Mesothelial cell of epicardium (in vitro differentiated cells): ENCODE measurements around the gene SPATA16. TPM values are rescaled to one million over a fixed set of nuclear protein-coding genes. Genes with fewer than 3 reads are reported as not detected.

Experiments
- DNase-seq, 2 experiments: peaks; one replicate each; pipeline ENCODE4 v3.0.0; 2021; ENCODE audit warnings: low spot score in 2 of 2; ENCODE audit not compliant: unreplicated experiment in 2 of 2
- H3K27ac Mint-ChIP-seq: 2 replicates; pipeline ENCODE4 v1.8.0; 2021; ENCODE audit warnings: mixed read lengths
- H3K27me3 Mint-ChIP-seq: 2 replicates; pipeline ENCODE4 v1.8.0; 2021; ENCODE audit warnings: low read depth, mixed read lengths
- H3K36me3 Mint-ChIP-seq: 2 replicates; pipeline ENCODE4 v1.8.0; 2021; ENCODE audit warnings: mixed read lengths
- H3K4me1 Mint-ChIP-seq: 2 replicates; pipeline ENCODE4 v1.8.0; 2021; ENCODE audit warnings: mixed read lengths
- H3K4me3 Mint-ChIP-seq: 2 replicates; pipeline ENCODE4 v1.8.0; 2021; ENCODE audit warnings: mild to moderate bottlenecking, moderate library complexity, mixed read lengths
- H3K9me3 Mint-ChIP-seq: 2 replicates; pipeline ENCODE4 v1.8.0; 2021; ENCODE audit warnings: mixed read lengths
- total RNA-seq: library from RNA; stranded (reverse); gene quantifications from 3 replicates; pipeline ENCODE4 v1.2.1, GENCODE V29; 2021
- TF ChIP-seq, protein P1 (sequence below): fragments of 200-600 bp; sonication (generic); IDR thresholded peaks from one replicate; pipeline ENCODE4 v1.5.0; 2021; ENCODE audit warnings: antibody characterized with exemption; ENCODE audit not compliant: unreplicated experiment

SPATA16 gene
- total RNA-seq, 1 donor from 2014 or later: not detected

DNA sequence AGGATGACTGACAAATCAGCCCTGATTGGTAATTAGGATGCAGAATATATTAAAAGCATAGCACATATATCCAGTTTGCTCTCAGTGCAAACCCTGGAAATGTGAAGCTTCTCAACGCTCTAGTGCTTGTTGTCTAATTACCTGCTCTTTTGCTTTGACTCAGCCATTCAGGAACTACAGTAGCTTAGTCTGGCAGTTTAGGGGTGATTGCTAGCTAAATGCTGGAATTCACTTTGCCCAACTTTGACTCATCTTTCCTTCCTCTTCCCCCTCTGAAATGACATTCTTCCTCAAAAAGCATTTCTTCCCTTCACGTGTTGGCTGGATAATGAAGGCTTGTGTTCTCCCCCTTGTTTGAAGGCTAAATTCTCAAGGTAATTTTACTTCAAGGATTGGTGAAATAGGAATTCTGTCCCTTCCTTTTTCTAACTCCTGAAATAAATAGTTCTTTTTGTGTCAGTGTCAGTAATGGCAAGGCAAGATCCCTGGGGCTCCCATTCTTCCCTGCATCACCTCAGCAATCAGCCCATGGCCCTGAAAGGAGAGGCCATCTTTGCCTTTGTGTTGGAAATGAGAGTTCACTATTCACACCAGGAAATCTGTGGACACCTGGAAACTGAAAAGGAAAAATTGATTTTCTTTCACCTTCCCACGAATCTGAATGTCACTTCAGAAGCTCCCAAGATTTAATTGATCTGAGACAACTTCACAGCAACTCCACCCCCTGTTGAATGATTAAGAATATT lies 286.9 kb downstream of the SPATA16 start:
- no peaks in the 10 kb centered on the region for H3K27me3 Mint-ChIP-seq
- TF ChIP-seq, protein P1, sequence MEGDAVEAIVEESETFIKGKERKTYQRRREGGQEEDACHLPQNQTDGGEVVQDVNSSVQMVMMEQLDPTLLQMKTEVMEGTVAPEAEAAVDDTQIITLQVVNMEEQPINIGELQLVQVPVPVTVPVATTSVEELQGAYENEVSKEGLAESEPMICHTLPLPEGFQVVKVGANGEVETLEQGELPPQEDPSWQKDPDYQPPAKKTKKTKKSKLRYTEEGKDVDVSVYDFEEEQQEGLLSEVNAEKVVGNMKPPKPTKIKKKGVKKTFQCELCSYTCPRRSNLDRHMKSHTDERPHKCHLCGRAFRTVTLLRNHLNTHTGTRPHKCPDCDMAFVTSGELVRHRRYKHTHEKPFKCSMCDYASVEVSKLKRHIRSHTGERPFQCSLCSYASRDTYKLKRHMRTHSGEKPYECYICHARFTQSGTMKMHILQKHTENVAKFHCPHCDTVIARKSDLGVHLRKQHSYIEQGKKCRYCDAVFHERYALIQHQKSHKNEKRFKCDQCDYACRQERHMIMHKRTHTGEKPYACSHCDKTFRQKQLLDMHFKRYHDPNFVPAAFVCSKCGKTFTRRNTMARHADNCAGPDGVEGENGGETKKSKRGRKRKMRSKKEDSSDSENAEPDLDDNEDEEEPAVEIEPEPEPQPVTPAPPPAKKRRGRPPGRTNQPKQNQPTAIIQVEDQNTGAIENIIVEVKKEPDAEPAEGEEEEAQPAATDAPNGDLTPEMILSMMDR: no peak
- no peaks in the 10 kb centered on the region for H3K9me3 Mint-ChIP-seq
- H3K4me3 Mint-ChIP-seq: no peak overlapping the region
- no peak overlapping the region for H3K27ac Mint-ChIP-seq
- H3K4me1 Mint-ChIP-seq: peaks cover 19% of the 10 kb centered on the region
- no peak for DNase-seq
- no peaks in the 10 kb centered on the region for H3K36me3 Mint-ChIP-seq

DNA sequence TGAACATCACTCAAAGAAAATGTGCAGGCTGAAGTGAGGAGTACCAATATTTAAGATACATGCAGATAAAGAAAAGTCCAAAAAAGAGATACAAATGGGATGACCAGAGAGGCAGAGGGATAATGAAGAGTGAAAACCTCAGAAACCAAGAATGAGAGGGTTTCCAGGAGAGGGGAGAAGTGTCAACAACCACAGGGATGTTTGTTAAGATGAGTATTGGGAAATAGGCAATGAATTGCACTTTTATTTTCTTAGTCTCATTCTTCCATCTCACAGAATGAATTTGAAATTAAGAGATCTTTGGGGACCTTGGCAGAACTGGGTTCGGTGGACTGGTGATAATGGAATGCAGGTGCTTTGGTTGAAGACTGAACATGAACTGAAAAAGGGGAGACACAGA lies 288.0 kb downstream of the SPATA16 start:
- TF ChIP-seq, protein P1: no peak
- Mint-ChIP-seq H3K27me3 (no peaks in the 10 kb centered on the region), H3K4me1 (peaks cover 17% of the 10 kb centered on the region), H3K27ac (no peak overlapping the region), H3K9me3 (no peaks in the 10 kb centered on the region), H3K4me3 (no peak overlapping the region), H3K36me3 (no peaks in the 10 kb centered on the region)
- DNase-seq: no peak

- H3K36me3 Mint-ChIP-seq: no peaks in the 10 kb centered on the region
- no peak overlapping the region for H3K4me3 Mint-ChIP-seq
- no peaks in the 10 kb centered on the region for H3K27me3 Mint-ChIP-seq
- TF ChIP-seq, protein P1: no peak
- no peaks in the 10 kb centered on the region for H3K9me3 Mint-ChIP-seq
- no peak for DNase-seq
- H3K27ac Mint-ChIP-seq: no peak overlapping the region
- peaks cover 11% of the 10 kb centered on the region for H3K4me1 Mint-ChIP-seq
These were observed 292.1 kb downstream of the SPATA16 start for GRCh38 chr3:172848910-172849309.

GRCh38 chr3:172847292-172847691 lies 293.7 kb downstream of the SPATA16 start:
- H3K27me3 Mint-ChIP-seq: peaks cover 2% of the 10 kb centered on the region
- H3K27ac Mint-ChIP-seq: no peak overlapping the region
- H3K36me3 Mint-ChIP-seq: no peaks in the 10 kb centered on the region
- H3K4me3 Mint-ChIP-seq: no peak overlapping the region
- peaks cover 11% of the 10 kb centered on the region for H3K4me1 Mint-ChIP-seq
- TF ChIP-seq, protein P1: no peak
- DNase-seq: no peak
- no peaks in the 10 kb centered on the region for H3K9me3 Mint-ChIP-seq

- Mint-ChIP-seq H3K36me3 (no peaks in the 10 kb centered on the region), H3K27me3 (peaks cover 2% of the 10 kb centered on the region), H3K9me3 (no peaks in the 10 kb centered on the region), H3K27ac (no peak overlapping the region), H3K4me3 (no peak overlapping the region), H3K4me1 (peaks cover 11% of the 10 kb centered on the region)
- DNase-seq: no peak
- TF ChIP-seq, protein P1: no peak
These were observed 294.3 kb downstream of the SPATA16 start for GRCh38 chr3:172846706-172847105.
